Cardiac septum (tissue), 1 donor: ENCODE results near the gene GIT1. TPM values are rescaled to one million over a fixed set of nuclear protein-coding genes. Genes with fewer than 3 reads are reported as not detected.
A peak's percentile ranks its signal among the peaks of the same experiment; 100 is the strongest.

ENCODE experiments used
- DNase-seq: peaks from one replicate; pipeline ENCODE4 v3.0.0-alpha.2; 2020; ENCODE audit warnings: low spot score
- intact Hi-C: fragments of 100-400 bp; cut with DNase I; formaldehyde crosslinking; loops from one replicate; pipeline ENCODE4 v1.14.0; 2022
- total RNA-seq: library from RNA; stranded (reverse); fragmentation: NEBNext Ultra II Directional; extraction: Animal tissue kit (Norgen Biotek cat#: 25700); gene quantifications from one replicate; pipeline ENCODE4 v1.2.1, GENCODE V29; 2021
- donor health status: DM: no; HTN: no; CAD: no.

Gene GIT1
- total RNA-seq, 1 donor from 2014 or later, result 36.2 TPM

DNA sequence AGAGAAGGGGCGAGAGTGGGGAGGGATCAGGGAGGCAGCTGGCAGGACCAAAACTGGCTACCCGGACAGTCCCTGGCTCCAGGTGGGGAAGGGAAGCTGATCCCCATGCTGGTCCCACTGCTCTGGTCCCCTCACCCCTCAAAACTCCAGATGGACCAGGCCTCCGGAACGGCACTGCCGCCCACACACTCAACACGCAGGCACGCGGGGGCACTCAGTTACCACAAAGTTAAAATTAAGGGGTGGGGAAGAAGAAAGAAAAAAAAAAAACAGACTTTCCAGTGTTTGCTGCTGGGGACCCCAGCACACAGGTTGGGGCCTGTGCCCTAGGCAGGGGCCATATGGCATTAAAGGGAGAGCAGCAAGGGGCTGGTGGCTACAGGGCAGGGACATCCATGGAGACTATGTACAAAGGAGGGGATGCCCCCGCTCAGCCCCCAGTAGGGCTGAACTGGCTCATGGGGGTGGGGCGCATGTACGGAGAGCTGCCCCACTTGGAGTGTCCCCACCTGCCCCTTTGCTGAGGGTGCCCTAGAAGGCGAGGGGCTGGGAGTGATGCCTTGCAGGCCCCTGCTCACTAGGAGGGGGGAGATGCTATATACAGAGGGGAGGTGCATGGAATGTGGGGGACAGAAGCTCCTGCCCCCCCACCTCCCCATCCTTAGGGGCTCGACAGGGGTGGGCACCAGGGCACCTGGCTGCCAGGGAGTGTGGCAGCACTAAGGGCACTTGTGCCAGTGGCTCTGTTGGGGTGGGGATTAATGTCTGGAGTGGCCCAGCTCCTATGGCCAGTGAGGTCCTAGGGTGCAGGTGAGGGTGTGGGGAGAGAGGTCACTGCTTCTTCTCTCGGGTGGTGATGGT, 15.3 kb downstream of the GIT1 start:
- intact Hi-C loops, result no loop called here
- DNase-seq, result peak; percentile 69

DNA sequence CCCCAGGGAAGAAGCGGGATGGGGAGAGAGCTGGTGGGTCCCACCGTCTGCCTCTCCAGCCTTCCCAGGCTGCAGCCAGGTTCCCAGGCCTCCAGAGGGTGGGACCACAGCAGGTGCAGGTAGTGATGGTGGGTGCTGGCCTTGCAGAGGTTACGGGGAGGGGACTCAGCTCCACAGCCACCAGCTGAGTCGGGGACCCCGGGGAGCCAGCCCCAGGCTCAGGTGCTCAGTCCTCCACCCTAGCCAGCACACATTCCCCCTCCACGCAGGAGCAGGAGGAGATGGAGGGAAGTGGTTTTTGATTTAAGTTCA, 15.9 kb downstream of the GIT1 start:
- intact Hi-C loops, result no loop called here
- no peak for DNase-seq

- peak; percentile 83 for DNase-seq
- intact Hi-C loops, result no loop called here
Observed at GRCh38 chr17:29572691-29573557, 16.5 kb downstream of the GIT1 start.

GRCh38 chr17:29571883-29572681, 17.4 kb downstream of the GIT1 start:
- peak; percentile 76 for DNase-seq
- intact Hi-C loops, result no loop called here

- intact Hi-C loops, result no loop called here
- no peak for DNase-seq
Observed at GRCh38 chr17:29571486-29571882, 18.0 kb downstream of the GIT1 start.

DNA sequence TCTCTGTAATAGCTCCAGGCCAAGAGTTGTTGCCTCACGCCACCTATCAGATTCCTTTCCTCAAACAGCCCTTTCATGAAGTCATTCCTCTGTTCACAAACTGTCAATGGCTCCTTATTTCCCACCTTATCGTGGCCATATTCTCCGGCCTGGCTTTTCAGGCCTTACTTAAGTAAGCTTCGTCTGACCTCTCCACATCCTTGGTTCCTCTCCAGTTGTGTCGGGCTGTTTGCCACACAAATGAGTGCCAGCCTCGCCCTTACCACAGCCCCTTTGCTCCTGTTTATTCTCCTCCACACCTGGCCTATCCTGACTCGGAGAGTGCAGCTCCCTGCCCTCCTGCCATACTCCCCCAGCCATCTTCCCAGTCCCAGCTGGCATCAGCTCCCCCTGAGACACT, 18.9 kb downstream of the GIT1 start:
- intact Hi-C loops, result no loop called here
- DNase-seq, result no peak

DNA sequence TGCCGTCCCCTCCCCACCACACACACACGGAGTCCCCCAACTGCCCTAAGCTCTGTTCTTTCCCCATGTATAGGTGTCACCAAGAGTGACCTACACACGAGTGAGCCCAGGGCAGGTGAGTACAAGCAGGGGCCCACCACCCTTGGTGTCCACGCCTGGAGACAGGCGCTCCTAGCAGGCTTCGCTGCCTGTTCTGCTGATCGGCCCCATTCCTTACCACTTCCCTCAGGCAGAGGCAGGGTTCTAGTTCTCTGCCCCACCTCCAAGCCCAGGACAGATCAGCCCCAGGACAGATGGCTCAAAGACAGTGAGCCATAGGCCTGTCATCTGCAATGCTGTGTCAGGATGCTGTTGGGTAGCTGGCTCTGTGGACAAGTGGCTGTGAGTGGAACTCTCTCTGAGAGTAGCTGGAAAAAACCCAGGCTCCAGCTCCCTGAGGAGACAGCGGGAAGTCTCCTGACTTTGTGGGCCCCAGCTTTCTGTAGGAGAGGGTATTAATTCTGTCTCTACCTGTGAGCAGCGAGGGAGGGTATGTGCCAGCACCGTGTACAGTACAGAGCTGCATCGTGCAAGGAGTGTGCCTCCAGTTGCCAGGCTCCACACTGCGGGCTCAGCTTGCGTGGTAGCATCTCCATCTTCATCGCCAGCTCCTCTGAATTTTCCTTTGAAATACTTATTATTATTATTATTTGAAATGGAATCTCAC, 20.1 kb downstream of the GIT1 start:
- intact Hi-C loops, result loop anchor here (10.0 kb wide), 1 partner anchor 175 kb away; the partner anchor contains the start of gene TAOK1
- no peak for DNase-seq

- peak; percentile 93 for DNase-seq
- intact Hi-C loops, result loop anchor here (10.0 kb wide), 1 partner anchor 174 kb away; the partner anchor contains the start of gene TAOK1
Observed at GRCh38 chr17:29568331-29569244, 20.9 kb downstream of the GIT1 start, which contains the start of gene TP53I13. TP53I13 (plus strand) TSS chr17:29568701; CDS start chr17:29568759, 58 bp downstream.

GRCh38 chr17:29567554-29568330, 21.7 kb downstream of the GIT1 start:
- DNase-seq, result peak; percentile 80
- intact Hi-C loops, result loop anchor here (10.0 kb wide), 1 partner anchor 173 kb away; the partner anchor contains the start of gene TAOK1

- DNase-seq, result no peak
- intact Hi-C loops, result loop anchor here (10.0 kb wide), 1 partner anchor 172 kb away; the partner anchor contains the start of gene TAOK1
Observed at GRCh38 chr17:29567304-29567553, 22.2 kb downstream of the GIT1 start.

DNA sequence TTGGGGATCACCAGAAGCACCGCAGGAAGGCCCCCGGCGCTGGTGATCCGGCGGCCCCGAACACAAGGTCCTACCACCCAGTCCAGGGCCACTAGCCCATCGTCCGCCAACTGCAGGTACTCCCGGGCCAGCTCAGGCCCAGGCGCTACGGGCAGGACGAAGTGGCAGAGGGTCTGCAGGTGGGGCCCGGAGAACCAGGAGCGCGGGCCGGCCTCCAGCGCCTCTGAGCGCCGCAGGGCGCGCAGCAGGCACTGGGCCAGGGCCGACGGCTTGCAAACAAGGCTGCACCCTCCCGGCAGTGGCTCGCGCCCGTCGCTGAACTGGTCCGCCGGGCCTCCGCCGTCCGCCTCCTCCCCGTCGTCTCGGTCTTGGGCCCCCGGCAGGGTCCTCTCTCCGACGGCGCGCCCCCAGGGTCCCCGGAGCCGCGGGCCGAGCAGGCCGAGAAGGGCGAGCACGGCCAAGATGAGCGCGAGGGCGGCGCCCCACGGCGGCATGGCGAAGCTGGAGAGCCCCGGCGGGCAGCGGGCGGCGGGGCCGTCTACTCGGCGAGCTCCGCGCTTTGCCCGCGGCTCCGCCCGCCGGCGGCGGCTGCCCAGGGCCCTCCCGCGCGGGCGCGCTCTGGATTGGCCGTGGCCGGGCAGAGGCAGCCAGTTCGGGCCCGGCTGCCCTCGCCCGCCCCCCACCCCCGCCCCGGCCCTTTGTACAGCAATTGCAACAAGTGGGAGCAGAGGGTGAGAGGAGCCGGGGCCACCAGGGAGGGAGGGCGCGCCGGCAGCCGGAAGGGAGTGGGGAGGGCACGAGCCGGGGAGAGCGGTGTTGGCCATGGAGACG, 22.8 kb downstream of the GIT1 start, which contains the start of gene ABHD15:
Gene ABHD15, minus strand, starts transcription at position 565 of the 831 bp plus-strand sequence. Its CDS starts 71 bp downstream, at position 494.
- intact Hi-C loops, result loop anchor here (10.0 kb wide), 1 partner anchor 172 kb away; the partner anchor contains the start of gene TAOK1

GRCh38 chr17:29565643-29566472, 23.6 kb downstream of the GIT1 start:
- intact Hi-C loops, result loop anchor here (10.0 kb wide), 1 partner anchor 171 kb away; the partner anchor contains the start of gene TAOK1
- DNase-seq, result peak; percentile 81

More for the DNA sequence above, 22.8 kb downstream of the GIT1 start, which contains the start of gene ABHD15:
- peak; percentile 82 for DNase-seq

GRCh38 chr17:29563816-29564215, 25.6 kb downstream of the GIT1 start:
- intact Hi-C loops, result loop anchor here (10.0 kb wide), 1 partner anchor 169 kb away; the partner anchor contains the start of gene TAOK1

DNA sequence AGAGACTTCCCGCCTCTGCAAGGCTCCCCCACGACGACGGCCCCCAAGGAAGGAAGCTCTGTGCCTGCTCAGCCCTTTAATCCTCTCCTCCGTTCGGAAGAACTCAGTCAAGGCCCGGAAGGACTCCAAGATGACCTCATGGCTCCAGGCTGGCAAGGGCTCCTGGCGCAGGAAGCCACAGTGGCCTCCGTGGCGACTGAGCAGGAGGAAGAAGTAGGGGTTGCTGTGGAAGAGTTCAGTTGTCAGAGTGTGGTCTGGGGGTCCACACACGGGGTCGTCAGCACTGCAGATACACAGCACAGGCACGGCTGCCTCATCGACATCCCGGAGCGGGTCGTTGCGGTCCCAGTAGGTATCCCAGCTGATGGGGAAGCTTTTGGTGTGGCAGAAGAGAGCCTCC, 26.8 kb downstream of the GIT1 start:
- no peak for DNase-seq

More at GRCh38 chr17:29563816-29564215, 25.6 kb downstream of the GIT1 start:
- DNase-seq, result no peak

More for the DNA sequence above, 26.8 kb downstream of the GIT1 start:
- intact Hi-C loops, result loop anchor here (10.0 kb wide), 1 partner anchor 168 kb away; the partner anchor contains the start of gene TAOK1
